ENCODE results near the gene POP5.

GRCh38 chr12:120620624-120621023 is 39.4 kb upstream of the POP5 start:
- TF ChIP-seq EZH2 (IDR thresholded peaks at IDR 0.05; ENCODE audit: insufficient read depth, poor library complexity, severe bottlenecking) (no peak), EZH2phosphoT487 (IDR thresholded peaks at IDR 0.05; ENCODE audit: insufficient read depth, low read depth) (no peak)

Measured in GM23248 (cell line).